ENCODE measurements around the gene CX3CL1. TPM values are rescaled to one million over a fixed set of nuclear protein-coding genes. Genes with fewer than 3 reads are reported as not detected.

The CX3CL1 gene
- total and polyA plus RNA-seq, 2 of the 4 experiments (the other 2 are of a cell fraction), result 0.18 to 0.77 TPM

GRCh38 chr16:57355898-57356414, 16.3 kb upstream of the CX3CL1 start:
- ATAC-seq (ENCODE audit: low read depth) (no peak), DNase-seq (no peak)
- H2AK9ac ChIP-seq (replicated peaks; ENCODE audit: low read depth, low read length, poor library complexity), result no peak overlapping the region
- no peak overlapping the region for H3K27ac ChIP-seq (ENCODE audit: insufficient read depth, low read length)
- no peak overlapping the region for H3K4me3 ChIP-seq (ENCODE audit: insufficient read depth, low read depth, low read length)
- no peak overlapping the region for H2BK15ac ChIP-seq (ENCODE audit: low read depth, low read length)
- no peak overlapping the region for H2BK120ac ChIP-seq (ENCODE audit: low read depth, low read length)
- no peak overlapping the region for H3K9ac ChIP-seq (ENCODE audit: low read depth, low read length)
- dilution Hi-C loops (cut with HindIII; ENCODE audit: low sequenced_read_pairs, unreplicated experiment) (no loop called here), in situ Hi-C loops (cut with MboI; ENCODE audit: low sequenced_read_pairs) (no loop called here), intact Hi-C loops (cut with micrococcal nuclease) (no loop called here)
- no peaks in the 10 kb centered on the region for H3K36me3 ChIP-seq (ENCODE audit: control insufficient read depth, insufficient read depth, low read length)
- no peaks in the 10 kb centered on the region for H3K9me1 ChIP-seq (ENCODE audit: insufficient read depth, low read length)
- H3K56ac ChIP-seq (ENCODE audit: extremely low read depth, insufficient read depth, low read length), result no peak overlapping the region
- H4K91ac ChIP-seq (ENCODE audit: insufficient read depth, low read depth, low read length), result no peak overlapping the region
- H2AK5ac ChIP-seq (ENCODE audit: low read depth, low read length), result no peak overlapping the region
- H3K14ac ChIP-seq (replicated peaks; ENCODE audit: low read depth, low read length), result no peak overlapping the region
- POLR2A ChIA-PET (ENCODE audit: unreplicated experiment), result no interaction called here
- H2BK20ac ChIP-seq (ENCODE audit: low read depth, low read length), result no peak overlapping the region
- H3K9me3 ChIP-seq (ENCODE audit: control insufficient read depth, insufficient read depth, low read length), result no peaks in the 10 kb centered on the region
- CTCF ChIA-PET, result no interaction called here
- H2BK5ac ChIP-seq (ENCODE audit: low read depth, low read length, poor library complexity, severe bottlenecking), result no peak overlapping the region
- no peak for TF ChIP-seq RFX5 (IDR thresholded peaks at IDR 0.05; ENCODE audit: low read depth, low read length)
- no peak for TF ChIP-seq CHD1 (IDR thresholded peaks at IDR 0.05; ENCODE audit: low read depth, low read length)
- no peak for TF ChIP-seq NFE2L2 (IDR thresholded peaks at IDR 0.05; ENCODE audit: low read depth, low read length)
- no peak for TF ChIP-seq RCOR1 (IDR thresholded peaks at IDR 0.05; ENCODE audit: insufficient replicate concordance, low read length)
- no peak for TF ChIP-seq MAFK (IDR thresholded peaks at IDR 0.05; ENCODE audit: low read depth, low read length)
- no peak for TF ChIP-seq MXI1 (IDR thresholded peaks at IDR 0.05; ENCODE audit: borderline replicate concordance, low read depth, low read length)
- no peak for TF ChIP-seq SMC3 (IDR thresholded peaks at IDR 0.05; ENCODE audit: low read depth, low read length)
- TF ChIP-seq MAZ (IDR thresholded peaks at IDR 0.05; ENCODE audit: borderline replicate concordance, low read depth, low read length), result no peak
- TF ChIP-seq BHLHE40 (IDR thresholded peaks at IDR 0.05; ENCODE audit: low read depth, low read length), result no peak
- H3K23ac ChIP-seq (ENCODE audit: low read depth, low read length), result no peak overlapping the region
- H4K8ac ChIP-seq (ENCODE audit: low read depth in 2 of 2, low read length in 2 of 2), result no peak overlapping the region
- no peak overlapping the region for H3K4ac ChIP-seq (ENCODE audit: low read depth, low read length)
- no CpG with 5 or more reads among the region's 5 CpGs for WGBS, 2 experiments (ENCODE audit: extremely low coverage in 2 of 2, insufficient read length in 1 of 2)
- H3K79me1 ChIP-seq (ENCODE audit: low read depth in 1 of 2, low read length in 2 of 2), result no peaks in the 10 kb centered on the region
- H4K5ac ChIP-seq (ENCODE audit: low read depth, low read length), result no peak overlapping the region
- H2AFZ ChIP-seq (replicated peaks; ENCODE audit: low read length, poor library complexity), result no peak overlapping the region
- BruUV-seq (replicated peaks), result no TSS peak
- no peaks in the 10 kb centered on the region for H3K4me1 ChIP-seq (ENCODE audit: control insufficient read depth, insufficient read depth, low read length)
- no peak overlapping the region for H3K18ac ChIP-seq (ENCODE audit: low read depth, low read length)
- H3K27me3 ChIP-seq (ENCODE audit: control insufficient read depth, insufficient read depth, low read length), result peaks cover 51% of the 10 kb centered on the region
- H4K20me1 ChIP-seq (ENCODE audit: insufficient read depth, low read length), result no peaks in the 10 kb centered on the region
- H3K4me2 ChIP-seq (ENCODE audit: low read depth, low read length), result no peak overlapping the region
